Stimulated activated naive CD8-positive, alpha-beta T cell treated with anti-CD3 and anti-CD28 coated beads, Interleukin-15, Interleukin-2, amounts not matched to agents 100 ng/mL and 50 ng/mL, for 24 hours (primary cell): ENCODE data around the gene GLG1.

Experiments used
- H3K27ac Mint-ChIP-seq: one replicate; pipeline ENCODE4 v1.8.0; 2021; ENCODE audit warnings: mild to moderate bottlenecking, mixed read lengths
- H3K27me3 Mint-ChIP-seq: one replicate; pipeline ENCODE4 v1.8.0; 2021; ENCODE audit warnings: mixed read lengths
- H3K36me3 Mint-ChIP-seq: one replicate; pipeline ENCODE4 v1.8.0; 2021; ENCODE audit warnings: low read depth, mixed read lengths
- H3K4me1 Mint-ChIP-seq: one replicate; pipeline ENCODE4 v1.8.0; 2021; ENCODE audit warnings: low read depth, mixed read lengths
- H3K4me3 Mint-ChIP-seq: one replicate; pipeline ENCODE4 v1.8.0; 2021; ENCODE audit warnings: mild to moderate bottlenecking, mixed read lengths
- H3K9me3 Mint-ChIP-seq: one replicate; pipeline ENCODE4 v1.8.0; 2021; ENCODE audit warnings: mixed read lengths

GLG1 gene

GRCh38 chr16:74625500-74626350, 18.8 kb upstream of the GLG1 start:
- Mint-ChIP-seq H3K36me3 (peaks cover 94% of the 10 kb centered on the region), H3K4me3 (no peak overlapping the region), H3K27me3 (no peaks in the 10 kb centered on the region), H3K27ac (peak overlapping the region; percentile 88), H3K9me3 (no peaks in the 10 kb centered on the region), H3K4me1 (peaks cover 43% of the 10 kb centered on the region)

DNA sequence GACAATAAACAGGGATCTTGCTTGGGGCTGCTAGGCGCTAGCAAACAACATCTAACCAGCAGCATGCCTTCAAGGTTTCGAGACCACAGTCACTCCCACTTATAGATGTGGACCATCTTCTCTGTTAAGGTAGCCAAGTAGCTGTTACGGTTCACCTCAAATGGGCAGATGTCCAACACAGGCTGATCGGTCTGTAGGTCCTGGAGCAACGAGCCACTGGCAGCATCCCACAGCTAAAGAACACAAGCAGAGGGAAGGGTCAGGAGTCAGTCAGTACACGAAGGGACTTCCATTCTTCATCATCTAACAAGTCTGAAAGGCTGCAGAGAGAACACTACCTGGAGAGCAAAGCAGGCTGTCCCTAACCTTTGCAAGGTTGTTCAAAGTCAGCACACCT, 16.9 kb upstream of the GLG1 start:
- no peaks in the 10 kb centered on the region for H3K27me3 Mint-ChIP-seq
- peak overlapping the region; percentile 3 for H3K27ac Mint-ChIP-seq
- H3K4me3 Mint-ChIP-seq, result no peak overlapping the region
- peaks cover 34% of the 10 kb centered on the region for H3K4me1 Mint-ChIP-seq
- H3K9me3 Mint-ChIP-seq, result no peaks in the 10 kb centered on the region
- H3K36me3 Mint-ChIP-seq, result peaks cover 81% of the 10 kb centered on the region

DNA sequence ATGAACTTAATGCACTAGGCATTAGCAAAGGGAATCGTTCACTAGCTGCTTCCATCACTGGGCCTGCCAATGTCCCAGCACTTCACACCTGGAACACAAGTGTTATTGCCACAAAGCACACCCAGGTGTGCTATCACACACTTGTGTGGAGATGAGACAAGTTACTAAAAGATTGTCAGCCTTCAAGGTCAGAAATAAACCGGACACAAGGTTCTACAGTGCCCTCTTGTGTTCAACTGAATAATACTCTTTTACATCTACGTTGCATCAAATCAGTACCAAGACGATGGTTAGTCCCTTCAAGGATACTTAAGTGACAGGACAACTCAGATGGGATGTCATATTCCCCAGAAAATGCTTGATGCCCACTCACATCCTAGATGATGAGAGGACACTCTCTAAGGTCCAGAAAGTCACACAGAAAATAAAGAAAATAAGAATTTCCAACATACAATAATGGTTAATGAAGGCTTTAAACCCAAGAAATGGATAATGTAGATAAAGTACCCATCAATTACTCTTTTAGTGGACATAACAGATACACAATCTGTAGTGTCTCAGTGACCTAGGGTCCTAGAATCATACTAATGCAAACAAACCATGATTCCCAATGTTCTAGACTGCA, 16.4 kb upstream of the GLG1 start:
- no peaks in the 10 kb centered on the region for H3K27me3 Mint-ChIP-seq
- H3K4me1 Mint-ChIP-seq, result peaks cover 29% of the 10 kb centered on the region
- H3K27ac Mint-ChIP-seq, result peak overlapping the region; percentile 3
- H3K9me3 Mint-ChIP-seq, result no peaks in the 10 kb centered on the region
- no peak overlapping the region for H3K4me3 Mint-ChIP-seq
- H3K36me3 Mint-ChIP-seq, result peaks cover 77% of the 10 kb centered on the region

DNA sequence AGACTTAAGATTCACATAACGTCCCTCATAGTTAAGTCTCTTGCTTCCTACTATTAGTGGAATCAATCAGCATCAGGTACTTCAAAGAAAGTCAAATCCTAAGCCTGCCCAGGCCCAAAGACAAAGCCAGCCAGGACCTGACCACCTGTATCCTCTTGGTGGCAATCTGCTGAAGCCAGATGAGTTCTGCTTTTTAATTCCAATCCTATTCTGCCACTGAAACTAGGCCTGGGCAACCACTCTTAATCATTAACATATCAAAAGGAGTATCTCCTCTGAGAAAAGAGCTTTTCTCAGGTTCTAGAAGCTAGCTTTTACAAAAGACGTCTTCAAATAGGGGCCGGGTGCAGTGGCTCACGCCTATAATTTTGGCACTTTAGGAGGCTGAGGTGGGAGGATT, 15.1 kb upstream of the GLG1 start:
- H3K9me3 Mint-ChIP-seq, result no peaks in the 10 kb centered on the region
- H3K36me3 Mint-ChIP-seq, result peaks cover 76% of the 10 kb centered on the region
- H3K27me3 Mint-ChIP-seq, result no peaks in the 10 kb centered on the region
- no peak overlapping the region for H3K27ac Mint-ChIP-seq
- H3K4me1 Mint-ChIP-seq, result peaks cover 28% of the 10 kb centered on the region
- no peak overlapping the region for H3K4me3 Mint-ChIP-seq

DNA sequence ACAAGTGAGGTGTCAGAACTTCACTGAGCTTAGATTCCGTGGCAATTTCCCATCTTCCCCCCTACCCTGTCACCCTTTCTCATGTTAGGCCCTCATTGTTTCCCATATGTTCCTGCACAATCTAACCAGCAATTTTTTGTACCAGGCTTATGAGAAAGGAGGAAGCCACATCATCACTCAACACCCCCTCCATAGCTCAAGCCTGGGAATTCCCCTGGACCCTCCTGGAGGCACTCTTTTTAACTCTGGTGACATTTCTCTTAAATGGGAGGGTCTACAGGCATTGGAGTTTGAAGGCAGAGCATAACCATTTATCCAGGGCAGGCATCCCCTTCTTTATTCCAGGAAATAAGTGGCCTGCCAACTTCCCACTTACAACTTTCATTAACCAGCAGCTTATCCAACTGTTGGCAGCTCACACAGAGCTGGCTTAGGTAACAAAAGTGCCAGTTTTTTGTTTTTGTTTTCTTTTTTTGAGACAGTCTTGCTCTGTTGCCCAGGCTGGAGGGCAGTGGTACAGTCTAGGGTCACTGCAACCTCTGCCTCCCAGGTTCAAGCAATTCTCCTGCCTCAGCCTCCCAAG, 10.4 kb upstream of the GLG1 start:
- no peak overlapping the region for H3K4me3 Mint-ChIP-seq
- no peaks in the 10 kb centered on the region for H3K9me3 Mint-ChIP-seq
- no peaks in the 10 kb centered on the region for H3K27me3 Mint-ChIP-seq
- H3K27ac Mint-ChIP-seq, result no peak overlapping the region
- H3K36me3 Mint-ChIP-seq, result peaks cover 45% of the 10 kb centered on the region
- peaks cover 16% of the 10 kb centered on the region for H3K4me1 Mint-ChIP-seq

DNA sequence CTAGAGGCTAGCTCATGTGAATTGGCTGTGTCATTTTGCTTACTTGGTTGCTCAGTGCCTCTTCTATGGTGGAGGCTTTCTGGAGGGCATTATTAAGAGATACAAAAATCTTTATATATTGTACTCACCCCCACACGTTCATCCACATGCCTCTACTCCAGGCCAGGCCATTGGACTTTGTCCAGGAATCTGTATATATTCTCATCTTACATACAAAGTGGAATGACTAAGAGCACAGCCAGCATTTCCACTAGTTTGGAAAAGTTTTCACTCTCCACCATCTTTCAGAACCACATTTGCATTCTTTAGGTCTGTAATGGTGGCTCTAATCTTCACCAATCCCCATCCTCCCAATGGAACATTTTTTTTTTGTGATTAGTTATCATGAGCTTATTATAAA, 4.8 kb upstream of the GLG1 start:
- Mint-ChIP-seq H3K27ac (no peak overlapping the region), H3K4me1 (peaks cover 22% of the 10 kb centered on the region), H3K9me3 (no peaks in the 10 kb centered on the region), H3K36me3 (peaks cover 11% of the 10 kb centered on the region), H3K4me3 (no peak overlapping the region), H3K27me3 (no peaks in the 10 kb centered on the region)

GRCh38 chr16:74608944-74609343, 2.0 kb upstream of the GLG1 start:
- no peak overlapping the region for H3K27ac Mint-ChIP-seq
- no peaks in the 10 kb centered on the region for H3K36me3 Mint-ChIP-seq
- peaks cover 41% of the 10 kb centered on the region for H3K4me1 Mint-ChIP-seq
- no peak overlapping the region for H3K4me3 Mint-ChIP-seq
- H3K9me3 Mint-ChIP-seq, result no peaks in the 10 kb centered on the region
- no peaks in the 10 kb centered on the region for H3K27me3 Mint-ChIP-seq

- H3K27ac Mint-ChIP-seq, result no peak overlapping the region
These were observed 1.5 kb upstream of the GLG1 start for GRCh38 chr16:74608381-74608780.

GRCh38 chr16:74607962-74608356, 1.0 kb upstream of the GLG1 start:
- H3K4me3 Mint-ChIP-seq, result peak overlapping the region; percentile 14
- H3K27ac Mint-ChIP-seq, result no peak overlapping the region
- H3K27me3 Mint-ChIP-seq, result no peaks in the 10 kb centered on the region
- no peaks in the 10 kb centered on the region for H3K36me3 Mint-ChIP-seq
- peaks cover 51% of the 10 kb centered on the region for H3K4me1 Mint-ChIP-seq
- H3K9me3 Mint-ChIP-seq, result no peaks in the 10 kb centered on the region

More at GRCh38 chr16:74608381-74608780, 1.5 kb upstream of the GLG1 start:
- no peaks in the 10 kb centered on the region for H3K36me3 Mint-ChIP-seq
- H3K9me3 Mint-ChIP-seq, result no peaks in the 10 kb centered on the region
- no peaks in the 10 kb centered on the region for H3K27me3 Mint-ChIP-seq
- H3K4me3 Mint-ChIP-seq, result no peak overlapping the region
- H3K4me1 Mint-ChIP-seq, result peaks cover 47% of the 10 kb centered on the region

DNA sequence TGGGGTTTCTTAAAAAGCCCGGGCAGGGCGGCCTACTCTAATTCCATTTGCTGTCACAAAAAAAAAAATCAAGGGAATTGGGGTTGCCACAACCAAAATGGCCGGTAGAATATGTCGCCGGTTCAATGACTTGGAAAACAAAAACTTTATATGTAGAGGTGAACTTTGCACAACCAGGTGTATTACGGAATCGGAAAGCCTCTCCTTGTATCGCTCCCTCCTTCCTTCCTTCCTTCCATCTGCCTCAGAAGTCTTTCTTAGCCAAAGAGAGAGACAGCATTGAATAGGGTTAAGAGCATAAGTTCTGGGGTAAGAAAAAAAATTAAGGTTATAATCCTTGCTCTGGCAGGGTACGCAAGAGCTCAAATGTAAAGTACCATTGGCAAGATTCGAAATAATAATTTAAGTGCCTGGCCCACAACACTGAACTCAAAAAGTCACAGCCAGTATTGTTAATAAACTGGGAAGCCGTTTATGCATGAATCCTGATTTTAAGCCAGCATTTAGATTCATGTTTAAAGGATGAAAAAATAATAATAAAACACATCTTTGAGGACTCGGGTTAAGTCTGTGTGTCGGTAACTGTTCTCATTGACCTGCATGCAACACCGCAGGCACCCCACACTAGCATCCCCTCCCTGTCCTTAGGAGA, 522 bp upstream of the GLG1 start:
- Mint-ChIP-seq H3K27ac (peak overlapping the region; percentile 65), H3K9me3 (no peaks in the 10 kb centered on the region), H3K4me1 (peaks cover 53% of the 10 kb centered on the region), H3K36me3 (no peaks in the 10 kb centered on the region), H3K4me3 (peak overlapping the region; percentile 92), H3K27me3 (no peaks in the 10 kb centered on the region)

- H3K9me3 Mint-ChIP-seq, result no peaks in the 10 kb centered on the region
- peak overlapping the region; percentile 92 for H3K4me3 Mint-ChIP-seq
- peaks cover 64% of the 10 kb centered on the region for H3K4me1 Mint-ChIP-seq
- H3K36me3 Mint-ChIP-seq, result no peaks in the 10 kb centered on the region
- H3K27me3 Mint-ChIP-seq, result no peaks in the 10 kb centered on the region
- peak overlapping the region; percentile 91 for H3K27ac Mint-ChIP-seq
These were observed 981 bp downstream of the GLG1 start for GRCh38 chr16:74605746-74606520.

DNA sequence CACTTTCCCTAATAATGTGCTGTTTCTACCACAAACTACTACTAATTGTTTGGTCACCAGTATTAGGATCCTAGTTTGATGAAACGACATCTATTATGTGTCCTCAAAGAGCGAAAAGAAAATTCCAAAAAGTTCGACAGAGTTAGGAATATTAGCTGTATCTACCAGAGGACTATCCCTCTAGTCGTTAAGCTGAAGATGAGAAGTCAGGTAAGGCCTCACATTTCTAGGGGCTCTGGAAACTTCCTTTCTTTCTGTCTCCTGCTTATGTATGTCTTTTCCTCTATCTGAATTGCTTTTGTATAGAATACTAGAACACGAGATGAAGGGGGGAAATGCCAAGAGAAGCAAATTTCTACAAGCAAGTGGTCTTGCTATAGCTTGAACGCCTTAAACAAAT, 1.6 kb downstream of the GLG1 start:
- Mint-ChIP-seq H3K27ac (peak overlapping the region; percentile 91), H3K27me3 (no peaks in the 10 kb centered on the region), H3K4me3 (peak overlapping the region; percentile 92), H3K36me3 (no peaks in the 10 kb centered on the region), H3K9me3 (no peaks in the 10 kb centered on the region), H3K4me1 (peaks cover 70% of the 10 kb centered on the region)

GRCh38 chr16:74603848-74604247, 3.1 kb downstream of the GLG1 start:
- Mint-ChIP-seq H3K4me3 (peak overlapping the region; percentile 92), H3K36me3 (peaks cover 12% of the 10 kb centered on the region), H3K9me3 (no peaks in the 10 kb centered on the region), H3K4me1 (peaks cover 77% of the 10 kb centered on the region), H3K27ac (peak overlapping the region; percentile 58), H3K27me3 (no peaks in the 10 kb centered on the region)

DNA sequence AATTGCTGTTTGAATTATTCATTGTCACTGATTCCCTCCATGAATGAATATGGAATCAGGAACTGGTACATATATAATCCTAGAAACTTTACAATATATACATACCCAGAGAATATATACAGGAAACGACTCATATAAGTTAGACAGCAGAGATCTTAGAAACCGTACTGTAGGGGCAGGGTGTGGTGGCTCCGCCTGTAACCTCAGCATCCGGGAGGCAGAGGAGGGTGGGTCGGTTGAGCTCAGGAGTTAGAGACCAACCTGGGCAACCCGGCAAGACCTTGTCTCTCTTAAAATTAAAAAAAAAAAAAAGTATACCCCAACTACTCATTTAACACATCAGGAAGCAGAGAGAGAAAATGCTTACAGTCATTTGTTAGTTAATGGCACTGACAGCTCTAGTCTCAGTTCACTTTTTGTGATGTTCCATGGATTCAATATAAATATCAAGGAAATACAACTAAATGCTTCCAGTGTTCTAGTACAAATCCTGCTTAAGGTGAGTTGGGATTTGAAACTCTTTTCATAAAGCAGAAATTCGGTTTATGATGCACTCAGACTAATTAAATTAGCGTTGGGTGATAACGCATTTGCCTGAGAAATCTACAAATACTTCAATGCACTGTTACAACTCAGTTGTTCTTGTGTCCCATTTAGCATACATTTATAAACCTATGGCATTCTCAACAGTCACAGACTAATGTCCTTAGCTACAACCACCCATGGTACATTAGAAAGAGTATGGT, 5.6 kb downstream of the GLG1 start:
- Mint-ChIP-seq H3K4me1 (peaks cover 69% of the 10 kb centered on the region), H3K36me3 (peaks cover 18% of the 10 kb centered on the region), H3K4me3 (peak overlapping the region; percentile 50), H3K9me3 (no peaks in the 10 kb centered on the region), H3K27ac (peak overlapping the region; percentile 78), H3K27me3 (no peaks in the 10 kb centered on the region)
